ENCODE results near the gene ACTR3. TPM values are rescaled to one million over a fixed set of nuclear protein-coding genes. Genes with fewer than 3 reads are reported as not detected.

ACTR3 gene
- total and polyA plus RNA-seq, 10 of the 15 experiments (the other 5 are each of a cell fraction or from before 2014, with no cell fraction given) = 79.1 to 616 (median 471) TPM

- FAIRE-seq (no peak), DNase-seq (ENCODE audit: low read depth, low spot score) (no peak), ATAC-seq (no peak)
- ChIA-PET CTCF (no interaction called here), SMC1A (ENCODE audit: uncharacterized antibody, unreplicated experiment) (interaction anchor here (1.1 to 4.8 kb wide), 2 partner anchors 28 to 30 kb away, joined by 3 to 20 read pairs; no protein-coding TSS in a partner anchor), RAD21 (ENCODE audit: unreplicated experiment) (no interaction called here), POLR2A (interaction anchor here (0.7 kb wide), 1 partner anchor 101 kb away, joined by 4 read pairs; the partner anchor contains the start of gene SLC35F5)
- no TSS peak for BruUV-seq (replicated peaks)
- intact Hi-C loops (cut with micrococcal nuclease; ENCODE audit: unreplicated experiment) = loop anchor here (5.0 kb wide), 1 partner anchor 65 kb away; no protein-coding TSS in a partner anchor
- in situ Hi-C loops (cut with MboI) = no loop called here
- no peak overlapping the region for H3K4me2 ChIP-seq (ENCODE audit: control insufficient read depth, insufficient read depth)
- TF ChIP-seq PAX5 (IDR thresholded peaks at IDR 0.05; ENCODE audit: borderline replicate concordance, low read depth, low read length) (no peak), IKZF2 (IDR thresholded peaks at IDR 0.05) (peak in 1 of 2 experiments; percentile 22; a peak in 1 of 4 replicates), SPI1 (IDR thresholded peaks at IDR 0.05; ENCODE audit: borderline replicate concordance, insufficient read depth, low read depth, low read length) (peak; percentile 31; the same call in 1 of the 2 replicates)
- no peaks in the 10 kb centered on the region for H4K20me1 ChIP-seq (ENCODE audit: control insufficient read depth, insufficient read depth)
- H3K9me3 ChIP-seq (replicated peaks; ENCODE audit: control insufficient read depth, insufficient read depth, low read length) = no peaks in the 10 kb centered on the region
- H2AFZ ChIP-seq (ENCODE audit: control insufficient read depth, low read depth, low read length) = no peak overlapping the region
- 0 out of 4 replicates have a peak, but pooled peaks cover 0 to 4% of the 10 kb centered on the region in 2 experiments for H3K36me3 ChIP-seq (ENCODE audit: control insufficient read depth in 2 of 2, insufficient read depth in 2 of 2, low read length in 1 of 2)
- no peaks in the 10 kb centered on the region for H3K27me3 ChIP-seq (replicated peaks in 1 of 2; ENCODE audit: control insufficient read depth in 2 of 2, insufficient read depth in 2 of 2, low read length in 1 of 2)
- WGBS (ENCODE audit: insufficient coverage, insufficient replicate concordance, low lambda C conversion rate, missing lambda C conversion rate) = 81% methylated on average over 3 of the region's 3 CpGs
- H3K79me2 ChIP-seq (ENCODE audit: control insufficient read depth, insufficient read depth, low read length) = no peaks in the 10 kb centered on the region; the same call in 1 of the 2 replicates
- H3K4me1 ChIP-seq (ENCODE audit: control insufficient read depth, insufficient read depth, low read length) = peaks cover 39% of the 10 kb centered on the region
- H3K27ac ChIP-seq (ENCODE audit: control insufficient read depth, insufficient read depth) = no peak overlapping the region
- H3K9ac ChIP-seq (ENCODE audit: control insufficient read depth, insufficient read depth, low read length) = no peak overlapping the region
- H3K4me3 ChIP-seq = no peak overlapping the region
Measured at GRCh38 chr2:113857464-113857863, 32.4 kb upstream of the ACTR3 start.

GRCh38 chr2:113858764-113859163, 31.1 kb upstream of the ACTR3 start:
- peaks cover 43% of the 10 kb centered on the region for H3K4me1 ChIP-seq (ENCODE audit: control insufficient read depth, insufficient read depth, low read length)
- ChIA-PET POLR2A (interaction anchor here (1.3 kb wide), 1 partner anchor 34 kb away, joined by 3 read pairs; no protein-coding TSS in a partner anchor), CTCF (interaction anchor here (0.6 to 0.9 kb wide), 3 partner anchors 28 to 158 kb away, joined by 3 read pairs; partner anchors contain the start of gene SLC35F5), SMC1A (ENCODE audit: uncharacterized antibody, unreplicated experiment) (interaction anchor here (4.8 kb wide), 1 partner anchor 29 kb away, joined by 20 read pairs; no protein-coding TSS in a partner anchor), RAD21 (ENCODE audit: unreplicated experiment) (interaction anchor here (1.3 kb wide), 1 partner anchor 28 kb away, joined by 6 read pairs; no protein-coding TSS in a partner anchor)
- H3K27me3 ChIP-seq (replicated peaks in 1 of 2; ENCODE audit: control insufficient read depth in 2 of 2, insufficient read depth in 2 of 2, low read length in 1 of 2) = no peaks in the 10 kb centered on the region
- in situ Hi-C loops (cut with MboI) = no loop called here
- DNase-seq (ENCODE audit: low read depth, low spot score) (no peak), ATAC-seq (no peak), FAIRE-seq (no peak)
- no peak overlapping the region for H3K4me3 ChIP-seq
- H4K20me1 ChIP-seq (ENCODE audit: control insufficient read depth, insufficient read depth) = no peaks in the 10 kb centered on the region
- no peak overlapping the region for H2AFZ ChIP-seq (ENCODE audit: control insufficient read depth, low read depth, low read length)
- 85% methylated on average over 5 of the region's 5 CpGs for WGBS (ENCODE audit: insufficient coverage, insufficient replicate concordance, low lambda C conversion rate, missing lambda C conversion rate)
- H3K9me3 ChIP-seq (replicated peaks; ENCODE audit: control insufficient read depth, insufficient read depth, low read length) = no peaks in the 10 kb centered on the region
- 0 out of 4 replicates have a peak, but pooled peaks cover 0 to 4% of the 10 kb centered on the region in 2 experiments for H3K36me3 ChIP-seq (ENCODE audit: control insufficient read depth in 2 of 2, insufficient read depth in 2 of 2, low read length in 1 of 2)
- H3K4me2 ChIP-seq (ENCODE audit: control insufficient read depth, insufficient read depth) = no peak overlapping the region
- no TSS peak for BruUV-seq (replicated peaks)
- H3K79me2 ChIP-seq (ENCODE audit: control insufficient read depth, insufficient read depth, low read length) = no peaks in the 10 kb centered on the region; the same call in 1 of the 2 replicates
- no peak overlapping the region for H3K9ac ChIP-seq (ENCODE audit: control insufficient read depth, insufficient read depth, low read length)
- intact Hi-C loops (cut with micrococcal nuclease; ENCODE audit: unreplicated experiment) = loop anchor here (1.0 to 5.0 kb wide), 2 partner anchors 28 to 66 kb away; no protein-coding TSS in a partner anchor
- H3K27ac ChIP-seq (ENCODE audit: control insufficient read depth, insufficient read depth) = no peak overlapping the region; the same call in 1 of the 2 replicates
- TF ChIP-seq CREM (IDR thresholded peaks at IDR 0.05; ENCODE audit: low read depth) (no peak), HSF1 (IDR thresholded peaks at IDR 0.05; ENCODE audit: low read depth, low read length) (no peak), TARDBP (IDR thresholded peaks at IDR 0.05; ENCODE audit: borderline replicate concordance) (no peak), TCF7 (IDR thresholded peaks at IDR 0.05; ENCODE audit: borderline replicate concordance) (no peak), PRDM15 (CRISPR knock-in tag; IDR thresholded peaks at IDR 0.05) (no peak), EED (IDR thresholded peaks at IDR 0.05; ENCODE audit: low read depth) (no peak), STAT1 (conservative IDR thresholded peaks at IDR 0.05) (no peak)
